K562 (cell line): ENCODE measurements around the gene SH3D21. TPM values are rescaled to one million over a fixed set of nuclear protein-coding genes. Genes with fewer than 3 reads are reported as not detected.

Experiments
- FOS ChIP-seq: IDR thresholded peaks from 3 replicates; pipeline ENCODE4 v1.6.1; 2011; ENCODE audit not compliant: insufficient read length; ENCODE audit errors: extremely low read depth
- KLF16 ChIP-seq: IDR thresholded peaks from 2 replicates; pipeline ENCODE4 v1.6.1; 2016; ENCODE audit warnings: antibody characterized with exemption
- NFE2L1 ChIP-seq: fragments of 450-650 bp; IDR thresholded peaks from 2 replicates; pipeline ENCODE4 v1.6.1; 2016; ENCODE audit warnings: missing genetic modification characterization, low read depth, mild to moderate bottlenecking, missing compliant biosample characterization, moderate library complexity, borderline replicate concordance
- NFIC ChIP-seq: fragments of 450-650 bp; IDR thresholded peaks from 2 replicates; pipeline ENCODE4 v1.6.1; 2017; ENCODE audit warnings: mild to moderate bottlenecking, inconsistent platforms
- PTTG1 ChIP-seq: fragments of 450-650 bp; IDR thresholded peaks from 2 replicates; pipeline ENCODE4 v1.6.1; 2016; ENCODE audit warnings: low read depth, mild to moderate bottlenecking, missing genetic modification characterization, missing compliant biosample characterization
- RBM34 ChIP-seq: fragments of 200-400 bp; formaldehyde crosslinking; IDR thresholded peaks from 2 replicates; pipeline ENCODE4 v1.6.1; 2018; ENCODE audit warnings: low read length, borderline replicate concordance; ENCODE audit not compliant: insufficient read depth
- SMARCC2 ChIP-seq: fragments of 450-650 bp; IDR thresholded peaks from 2 replicates; pipeline ENCODE4 v1.6.1; 2017; ENCODE audit warnings: antibody characterized with exemption, moderate library complexity, mild to moderate bottlenecking, low read depth
- SPI1 ChIP-seq: IDR thresholded peaks from 2 replicates; pipeline ENCODE4 v1.6.1; 2011; ENCODE audit warnings: low read depth, low read length, control low read depth, borderline replicate concordance
- TOE1 ChIP-seq, 2 experiments: fragments of 450-650 bp in 1 of 2; sonication (generic) in 1 of 2; formaldehyde crosslinking in 1 of 2; IDR thresholded peaks; 2 replicates each; pipeline versions ENCODE4 v1.7.1 to v1.8.0; 2016 to 2022; ENCODE audit warnings: borderline replicate concordance in 2 of 2, mild to moderate bottlenecking in 2 of 2, antibody characterized with exemption in 1 of 2, inconsistent platforms in 1 of 2, low read depth in 1 of 2, missing genetic modification reagents in 1 of 2, moderate library complexity in 1 of 2
- ZC3H4 ChIP-seq: sonication (generic); formaldehyde crosslinking; IDR thresholded peaks from 2 replicates; pipeline ENCODE4 v1.9.0; 2021; ENCODE audit warnings: missing genetic modification reagents, borderline replicate concordance
- ZFP1 ChIP-seq: fragments of 450-650 bp; formaldehyde crosslinking; IDR thresholded peaks from 2 replicates; pipeline ENCODE4 v1.4.0; 2020; ENCODE audit warnings: mild to moderate bottlenecking, mixed read lengths
- ZFPM2 ChIP-seq: fragments of 250-450 bp; sonication (Bioruptor Pico); IDR thresholded peaks from 2 replicates; pipeline ENCODE4 v1.5.1; 2022; ENCODE audit warnings: mild to moderate bottlenecking
- polyA plus RNA-seq, 8 experiments: library from polyadenylated mRNA; depleted of rRNA in 4 of 8; stranded (reverse) in 5 of 8; unstranded in 3 of 8; fragments of >200 nt; fragmentation: Nextera tagmentation in 2 of 8; fragmentation: Illumina TruSeq in 1 of 8; extraction: Ambion mirVana in 2 of 8; extraction: Trizol in 1 of 8; gene quantifications; 2 replicates each; pipeline versions ENCODE4 v1.2.1 to v1.2.3, GENCODE V29; 2011 to 2014; ENCODE audit warnings: inconsistent platforms in 1 of 8, missing spikeins in 1 of 8
- total RNA-seq, 7 experiments: library from RNA; depleted of rRNA in 6 of 7; stranded (reverse); fragments of >200 nt in 6 of 7; fragmentation: Illumina TruSeq in 2 of 7; extraction: Trizol in 2 of 7; gene quantifications; 2 replicates each; pipeline versions ENCODE4 v1.2.1 to v1.2.3, GENCODE V29; 2011 to 2021; ENCODE audit warnings: low replicate concordance in 1 of 7
- TF ChIP-seq, protein P1 (sequence below): fragments of 250-450 bp; sonication (Bioruptor Pico); IDR thresholded peaks from 2 replicates; pipeline ENCODE4 v1.4.0; 2020

SH3D21 gene
- total and polyA plus RNA-seq, 9 of the 15 experiments (the other 6 are each of a cell fraction or from before 2014, with no cell fraction given), result 0.01 to 4.7 (median 1.8) TPM

DNA sequence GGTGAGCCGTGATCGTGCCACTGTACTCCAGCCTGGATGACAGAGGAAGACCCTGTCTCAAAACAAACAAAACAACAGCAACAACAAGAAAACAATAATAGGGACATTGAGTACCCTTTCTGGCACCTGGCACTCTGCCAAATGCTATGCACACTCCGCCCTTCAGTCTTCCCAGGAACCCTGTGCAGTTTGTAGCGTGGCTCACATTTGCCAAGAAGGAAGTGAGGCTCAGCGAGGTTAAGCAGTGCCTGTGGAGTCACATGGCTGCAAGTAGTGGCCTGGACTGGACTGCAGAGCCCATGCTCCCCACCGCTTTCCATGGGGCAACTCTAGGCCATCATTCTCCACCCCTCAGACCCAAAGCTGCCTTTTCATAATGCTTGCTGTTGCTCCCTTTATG, 22.5 kb downstream of the SH3D21 start (continued):
- TF ChIP-seq, protein P1, sequence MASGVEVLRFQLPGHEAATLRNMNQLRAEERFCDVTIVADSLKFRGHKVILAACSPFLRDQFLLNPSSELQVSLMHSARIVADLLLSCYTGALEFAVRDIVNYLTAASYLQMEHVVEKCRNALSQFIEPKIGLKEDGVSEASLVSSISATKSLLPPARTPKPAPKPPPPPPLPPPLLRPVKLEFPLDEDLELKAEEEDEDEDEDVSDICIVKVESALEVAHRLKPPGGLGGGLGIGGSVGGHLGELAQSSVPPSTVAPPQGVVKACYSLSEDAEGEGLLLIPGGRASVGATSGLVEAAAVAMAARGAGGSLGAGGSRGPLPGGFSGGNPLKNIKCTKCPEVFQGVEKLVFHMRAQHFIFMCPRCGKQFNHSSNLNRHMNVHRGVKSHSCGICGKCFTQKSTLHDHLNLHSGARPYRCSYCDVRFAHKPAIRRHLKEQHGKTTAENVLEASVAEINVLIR (CRISPR knock-in tag), result no peak
- no peak for TF ChIP-seq SMARCC2
- TF ChIP-seq ZFPM2 (CRISPR knock-in tag), result no peak
- no peak for TF ChIP-seq FOS
- peak; percentile 100 for TF ChIP-seq NFIC
- no peak for TF ChIP-seq NFE2L1 (tag)
- TF ChIP-seq RBM34, result no peak
- no peak for TF ChIP-seq TOE1 (IDR thresholded peaks at IDR 0.05; ENCODE audit: borderline replicate concordance)
- no peak for TF ChIP-seq TOE1 (CRISPR knock-in tag; IDR thresholded peaks at IDR 0.05; ENCODE audit: borderline replicate concordance, low read depth)
- no peak for TF ChIP-seq ZFP1
- no peak for TF ChIP-seq KLF16
- TF ChIP-seq SPI1, result peak; percentile 34; the same call in 1 of the 2 replicates
- no peak for TF ChIP-seq ZC3H4 (CRISPR knock-in tag)
- TF ChIP-seq PTTG1, result no peak
- TF ChIP-seq, all 486 proteins: peak for 14
